ENCODE measurements around the gene ARHGAP22. TPM values are rescaled to one million over a fixed set of nuclear protein-coding genes. Genes with fewer than 3 reads are reported as not detected.

Gene ARHGAP22
- total RNA-seq, 4 donors from 2014 or later, result 0.59 to 2.1 (median 1.2) TPM

DNA sequence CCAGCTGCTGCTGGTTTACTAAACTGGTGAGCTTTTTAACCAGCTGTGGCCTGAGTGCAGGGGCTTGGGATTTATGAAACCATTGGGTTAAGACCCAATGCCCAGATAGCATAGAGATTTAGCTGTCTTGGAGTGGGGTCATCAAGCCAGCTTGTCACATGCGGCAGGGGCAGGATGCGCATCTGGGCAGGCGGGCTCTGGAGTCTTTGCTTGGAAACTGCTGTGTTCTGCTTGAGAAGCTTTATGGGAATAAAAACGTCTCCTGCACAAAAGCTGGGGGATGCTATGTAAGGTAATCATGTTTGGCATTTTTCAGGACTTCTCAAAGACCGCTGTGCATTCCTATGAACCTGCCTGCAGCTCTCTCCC lies 162.1 kb downstream of the ARHGAP22 start:
- WGBS, 2 donors, result 77 to 81% methylated on average over 5 of the region's 5 CpGs
- Histone ChIP-seq H3K27ac (no peak overlapping the region), H3K4me1 (no peaks in the 10 kb centered on the region), H3K4me3 (no peak overlapping the region), H3K36me3 (peaks cover 0 to 7% (median 0%) of the 10 kb centered on the region in 3 donors), H3K9me3 (no peaks in the 10 kb centered on the region), H3K27me3 (no peaks in the 10 kb centered on the region)
- TF ChIP-seq, protein P1, sequence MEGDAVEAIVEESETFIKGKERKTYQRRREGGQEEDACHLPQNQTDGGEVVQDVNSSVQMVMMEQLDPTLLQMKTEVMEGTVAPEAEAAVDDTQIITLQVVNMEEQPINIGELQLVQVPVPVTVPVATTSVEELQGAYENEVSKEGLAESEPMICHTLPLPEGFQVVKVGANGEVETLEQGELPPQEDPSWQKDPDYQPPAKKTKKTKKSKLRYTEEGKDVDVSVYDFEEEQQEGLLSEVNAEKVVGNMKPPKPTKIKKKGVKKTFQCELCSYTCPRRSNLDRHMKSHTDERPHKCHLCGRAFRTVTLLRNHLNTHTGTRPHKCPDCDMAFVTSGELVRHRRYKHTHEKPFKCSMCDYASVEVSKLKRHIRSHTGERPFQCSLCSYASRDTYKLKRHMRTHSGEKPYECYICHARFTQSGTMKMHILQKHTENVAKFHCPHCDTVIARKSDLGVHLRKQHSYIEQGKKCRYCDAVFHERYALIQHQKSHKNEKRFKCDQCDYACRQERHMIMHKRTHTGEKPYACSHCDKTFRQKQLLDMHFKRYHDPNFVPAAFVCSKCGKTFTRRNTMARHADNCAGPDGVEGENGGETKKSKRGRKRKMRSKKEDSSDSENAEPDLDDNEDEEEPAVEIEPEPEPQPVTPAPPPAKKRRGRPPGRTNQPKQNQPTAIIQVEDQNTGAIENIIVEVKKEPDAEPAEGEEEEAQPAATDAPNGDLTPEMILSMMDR (IDR thresholded peaks at IDR 0.05), result no peak
- no peak for TF ChIP-seq POLR2A (IDR thresholded peaks at IDR 0.05)
- intact Hi-C loops (cut with DNase I), result no loop called here
- no peak for DNase-seq

DNA sequence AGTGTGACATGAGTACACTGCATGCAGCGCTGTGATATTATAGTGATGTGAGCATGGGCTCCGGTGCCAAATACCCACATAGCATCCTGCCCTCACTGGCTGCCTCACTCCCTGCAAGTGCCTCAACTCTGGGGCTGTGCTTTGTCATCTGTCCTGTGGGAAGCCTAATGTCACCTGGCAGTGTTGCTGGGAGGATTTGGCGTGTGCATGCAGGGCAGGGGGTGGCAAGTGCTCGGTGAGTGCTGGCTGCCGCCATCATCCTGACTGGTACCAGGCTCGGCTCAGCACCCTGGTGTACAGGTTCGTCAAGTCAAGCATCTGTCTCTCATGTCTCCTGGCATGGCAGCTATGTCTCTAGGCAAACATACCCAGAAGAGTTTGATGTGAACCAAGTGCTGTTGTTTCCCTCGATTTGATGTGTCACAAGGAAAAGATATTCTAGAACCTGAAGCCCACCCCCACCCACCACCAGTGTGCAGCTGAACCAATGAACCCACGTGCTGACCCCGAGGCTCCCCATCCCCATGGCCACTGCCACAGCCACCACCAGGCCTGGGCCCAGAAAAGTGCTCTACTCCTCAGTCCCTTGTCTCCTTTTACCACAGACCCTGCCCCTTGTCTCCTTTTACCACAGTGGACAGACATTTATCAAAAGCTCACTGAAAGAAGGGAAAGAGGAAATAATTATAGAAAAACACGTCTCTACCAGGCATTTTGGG lies 162.6 kb downstream of the ARHGAP22 start:
- Histone ChIP-seq H3K27ac (no peak overlapping the region), H3K4me1 (no peaks in the 10 kb centered on the region), H3K27me3 (no peaks in the 10 kb centered on the region), H3K4me3 (no peak overlapping the region), H3K9me3 (no peaks in the 10 kb centered on the region), H3K36me3 (peaks cover 0 to 12% (median 0%) of the 10 kb centered on the region in 3 donors)
- TF ChIP-seq, protein P1 (IDR thresholded peaks at IDR 0.05), result no peak
- no peak for TF ChIP-seq POLR2A (IDR thresholded peaks at IDR 0.05)
- intact Hi-C loops (cut with DNase I), result no loop called here
- 75 to 79% methylated on average over 5 to 6 of the region's 11 CpGs for WGBS, 2 donors
- DNase-seq, result no peak

DNA sequence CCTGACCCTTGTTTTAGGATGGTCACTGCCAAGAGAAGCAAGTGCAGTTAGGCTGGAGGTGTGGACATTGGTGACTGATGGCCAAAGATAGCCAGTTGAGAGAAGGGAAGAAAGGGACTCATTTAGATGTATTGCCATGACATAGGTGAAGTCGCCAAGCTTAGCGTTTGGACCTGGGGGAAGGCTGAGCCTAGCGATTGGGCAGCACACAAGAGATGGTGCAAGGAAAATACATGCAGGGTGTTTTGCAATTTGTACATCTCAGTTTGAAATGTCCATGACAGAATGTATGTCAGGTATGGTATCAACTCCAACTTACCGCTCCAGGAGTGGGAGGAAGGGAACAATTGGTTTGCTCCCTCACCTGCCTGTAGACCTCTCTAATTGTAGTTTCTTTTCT lies 164.1 kb downstream of the ARHGAP22 start:
- H3K36me3 ChIP-seq, result peaks cover 0 to 22% (median 0%) of the 10 kb centered on the region in 3 donors
- no peaks in the 10 kb centered on the region for H3K27me3 ChIP-seq

DNA sequence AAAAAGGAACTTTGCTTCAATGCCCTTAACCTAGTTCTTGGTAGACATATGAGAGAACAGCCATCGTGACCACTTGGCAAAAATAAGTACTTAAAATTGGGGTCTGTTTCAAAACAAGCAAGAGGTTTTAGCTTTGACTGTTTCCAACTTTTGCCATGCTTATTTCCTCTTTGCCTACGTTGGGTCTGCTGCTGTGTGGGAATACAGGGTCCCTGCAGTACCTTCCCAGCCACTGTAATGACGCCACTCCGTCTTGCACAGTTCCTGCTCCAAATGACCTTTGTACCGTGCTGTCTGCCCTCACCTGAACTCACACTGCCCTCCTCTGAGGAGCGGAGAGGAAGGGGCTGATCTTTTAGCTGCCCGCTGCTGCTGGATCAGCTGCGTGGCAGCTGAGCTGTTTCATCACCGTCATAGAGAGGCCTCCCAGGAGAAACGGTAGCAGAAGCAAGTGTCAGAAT lies 165.3 kb downstream of the ARHGAP22 start:
- H3K4me1 ChIP-seq, result no peaks in the 10 kb centered on the region
- intact Hi-C loops (cut with DNase I), result no loop called here
- no peak overlapping the region for H3K4me3 ChIP-seq
- H3K27ac ChIP-seq, result no peak overlapping the region
- H3K36me3 ChIP-seq, result peaks cover 0 to 34% (median 0%) of the 10 kb centered on the region in 3 donors
- H3K27me3 ChIP-seq, result no peaks in the 10 kb centered on the region
- DNase-seq, result no peak
- no peak for TF ChIP-seq POLR2A (IDR thresholded peaks at IDR 0.05)
- TF ChIP-seq, protein P1 (IDR thresholded peaks at IDR 0.05), result no peak
- no peaks in the 10 kb centered on the region for H3K9me3 ChIP-seq
- 74 to 84% methylated on average over 7 to 10 of the region's 10 CpGs for WGBS, 2 donors

More for the DNA sequence above, 164.1 kb downstream of the ARHGAP22 start:
- TF ChIP-seq, protein P1 (IDR thresholded peaks at IDR 0.05), result no peak
- TF ChIP-seq POLR2A (IDR thresholded peaks at IDR 0.05), result no peak
- Histone ChIP-seq H3K4me1 (no peaks in the 10 kb centered on the region), H3K9me3 (no peaks in the 10 kb centered on the region), H3K27ac (no peak overlapping the region), H3K4me3 (no peak overlapping the region)
- 93 to 95% methylated on average over 4 of the region's 4 CpGs for WGBS, 2 donors
- DNase-seq, result no peak
- intact Hi-C loops (cut with DNase I), result no loop called here

DNA sequence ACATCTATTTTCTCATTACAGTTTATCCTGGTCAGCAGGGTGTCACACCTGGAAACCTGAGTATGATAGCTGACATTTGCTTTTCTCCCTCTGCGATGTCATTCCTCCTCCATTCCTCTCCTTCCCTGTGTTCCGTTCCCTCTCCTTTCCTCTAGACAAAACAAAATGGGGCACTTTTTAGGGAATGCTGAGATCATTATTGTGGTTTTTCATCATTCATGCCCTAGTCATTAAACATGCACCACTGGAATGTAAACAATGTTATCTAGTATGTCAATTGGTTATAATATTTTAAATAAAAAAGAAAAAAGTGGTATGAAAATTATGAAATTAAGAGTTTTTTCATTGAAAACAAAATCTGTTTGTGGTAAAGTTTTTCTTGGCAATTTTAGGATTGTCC lies 165.8 kb downstream of the ARHGAP22 start:
- no peak for DNase-seq
- Histone ChIP-seq H3K4me3 (no peak overlapping the region), H3K4me1 (no peaks in the 10 kb centered on the region), H3K36me3 (peaks cover 0 to 40% (median 0%) of the 10 kb centered on the region in 3 donors), H3K27me3 (no peaks in the 10 kb centered on the region), H3K9me3 (no peaks in the 10 kb centered on the region), H3K27ac (no peak overlapping the region)
- TF ChIP-seq, protein P1 (IDR thresholded peaks at IDR 0.05), result no peak
- no peak for TF ChIP-seq POLR2A (IDR thresholded peaks at IDR 0.05)
- intact Hi-C loops (cut with DNase I), result no loop called here
- 87 to 88% methylated on average over 2 of the region's 2 CpGs for WGBS, 2 donors
